SK-N-SH treated with all-trans-retinoic acid at 6 μM for 48 hours (cell line): ENCODE results near the gene PPP1R8.

Source experiments
- ARNTL ChIP-seq: fragments of 450-650 bp; formaldehyde crosslinking; IDR thresholded peaks from 2 replicates; pipeline ENCODE4 v1.5.0; 2020; ENCODE audit warnings: low read depth, mild to moderate bottlenecking, moderate library complexity, borderline replicate concordance
- BACH2 ChIP-seq: fragments of 250-450 bp; sonication (Bioruptor Pico); IDR thresholded peaks from 2 replicates; pipeline ENCODE4 v1.9.0; 2021; ENCODE audit warnings: mild to moderate bottlenecking, borderline replicate concordance
- GLIS3 ChIP-seq: fragments of 250-450 bp; sonication (Bioruptor Pico); IDR thresholded peaks from 2 replicates; pipeline ENCODE4 v1.5.0; 2020; ENCODE audit warnings: mild to moderate bottlenecking, moderate library complexity
- ISL1 ChIP-seq: fragments of 250-450 bp; sonication (Bioruptor Pico); IDR thresholded peaks from 2 replicates; pipeline ENCODE4 v2.1.2; 2022; ENCODE audit warnings: mild to moderate bottlenecking, moderate library complexity
- PPARA ChIP-seq: fragments of 250-450 bp; sonication (Bioruptor Pico); IDR thresholded peaks from 2 replicates; pipeline ENCODE4 v1.5.0; 2020; ENCODE audit warnings: mild to moderate bottlenecking, borderline replicate concordance
- RARB ChIP-seq: fragments of 250-450 bp; sonication (Bioruptor Pico); IDR thresholded peaks from 2 replicates; pipeline ENCODE4 v1.8.0; 2021; ENCODE audit warnings: mild to moderate bottlenecking, moderate library complexity
- TOX ChIP-seq: fragments of 250-450 bp; sonication (Bioruptor Pico); IDR thresholded peaks from 2 replicates; pipeline ENCODE4 v1.8.0; 2021; ENCODE audit warnings: mild to moderate bottlenecking, moderate library complexity, borderline replicate concordance
- ZC3H10 ChIP-seq: fragments of 250-450 bp; sonication (Bioruptor Pico); IDR thresholded peaks from 2 replicates; pipeline ENCODE4 v1.5.1; 2021; ENCODE audit warnings: mild to moderate bottlenecking, moderate library complexity
- ZFP3 ChIP-seq: fragments of 250-450 bp; sonication (Bioruptor Pico); IDR thresholded peaks from 2 replicates; pipeline ENCODE4 v1.5.0; 2020; ENCODE audit warnings: mild to moderate bottlenecking, moderate library complexity
- ZNF70 ChIP-seq: fragments of 450-650 bp; formaldehyde crosslinking; IDR thresholded peaks from 2 replicates; pipeline ENCODE4 v1.5.0; 2020; ENCODE audit warnings: mild to moderate bottlenecking, moderate library complexity
- TF ChIP-seq, protein P1 (sequence below): fragments of 250-450 bp; sonication (Bioruptor Pico); IDR thresholded peaks from 2 replicates; pipeline ENCODE4 v1.8.0; 2020; ENCODE audit warnings: mild to moderate bottlenecking, moderate library complexity, borderline replicate concordance
- TF ChIP-seq, protein P2 (sequence below): fragments of 250-450 bp; sonication (Bioruptor Pico); IDR thresholded peaks from 2 replicates; pipeline ENCODE4 v1.5.0; 2020; ENCODE audit warnings: mild to moderate bottlenecking, moderate library complexity
- TF ChIP-seq, protein P3 (sequence below): fragments of 250-450 bp; sonication (Bioruptor Pico); IDR thresholded peaks from 2 replicates; pipeline ENCODE4 v1.8.0; 2021; ENCODE audit warnings: low read depth, mild to moderate bottlenecking, moderate library complexity, borderline replicate concordance
- TF ChIP-seq, protein P4 (sequence below): fragments of 250-450 bp; sonication (Bioruptor Pico); IDR thresholded peaks from 2 replicates; pipeline ENCODE4 v1.5.1; 2020; ENCODE audit warnings: low read depth, mild to moderate bottlenecking, moderate library complexity

DNA sequence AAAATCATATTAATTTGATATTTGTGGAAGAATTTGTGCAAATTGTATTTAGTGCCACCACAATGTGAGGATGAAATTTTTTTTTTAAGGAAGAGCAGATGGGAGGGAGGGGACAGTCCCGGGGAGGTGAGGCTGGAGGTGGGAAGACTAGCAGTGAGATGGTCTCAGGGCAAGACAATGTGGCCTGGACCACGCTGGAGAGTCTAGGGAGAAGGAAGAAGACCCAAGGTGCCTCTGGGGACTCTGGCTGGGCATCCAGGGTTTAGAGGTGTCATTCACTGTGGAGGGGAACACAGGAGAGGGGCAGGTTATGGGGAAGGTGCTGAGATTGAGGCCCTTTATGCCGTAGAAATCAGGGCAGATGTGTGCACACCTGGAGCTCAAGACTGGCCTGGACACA is 31.4 kb downstream of the PPP1R8 start:
- TF ChIP-seq GLIS3 (CRISPR knock-in tag) (no peak), ZFP3 (CRISPR knock-in tag) (no peak), RARB (CRISPR knock-in tag) (no peak), BACH2 (no peak), TOX (no peak), PPARA (CRISPR knock-in tag) (no peak), ZC3H10 (CRISPR knock-in tag) (no peak), ZNF70 (no peak), ARNTL (CRISPR knock-in tag) (no peak), ISL1 (CRISPR knock-in tag) (no peak)
- TF ChIP-seq, protein P1, sequence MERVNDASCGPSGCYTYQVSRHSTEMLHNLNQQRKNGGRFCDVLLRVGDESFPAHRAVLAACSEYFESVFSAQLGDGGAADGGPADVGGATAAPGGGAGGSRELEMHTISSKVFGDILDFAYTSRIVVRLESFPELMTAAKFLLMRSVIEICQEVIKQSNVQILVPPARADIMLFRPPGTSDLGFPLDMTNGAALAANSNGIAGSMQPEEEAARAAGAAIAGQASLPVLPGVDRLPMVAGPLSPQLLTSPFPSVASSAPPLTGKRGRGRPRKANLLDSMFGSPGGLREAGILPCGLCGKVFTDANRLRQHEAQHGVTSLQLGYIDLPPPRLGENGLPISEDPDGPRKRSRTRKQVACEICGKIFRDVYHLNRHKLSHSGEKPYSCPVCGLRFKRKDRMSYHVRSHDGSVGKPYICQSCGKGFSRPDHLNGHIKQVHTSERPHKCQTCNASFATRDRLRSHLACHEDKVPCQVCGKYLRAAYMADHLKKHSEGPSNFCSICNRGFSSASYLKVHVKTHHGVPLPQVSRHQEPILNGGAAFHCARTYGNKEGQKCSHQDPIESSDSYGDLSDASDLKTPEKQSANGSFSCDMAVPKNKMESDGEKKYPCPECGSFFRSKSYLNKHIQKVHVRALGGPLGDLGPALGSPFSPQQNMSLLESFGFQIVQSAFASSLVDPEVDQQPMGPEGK (CRISPR knock-in tag): no peak
- TF ChIP-seq, protein P2, sequence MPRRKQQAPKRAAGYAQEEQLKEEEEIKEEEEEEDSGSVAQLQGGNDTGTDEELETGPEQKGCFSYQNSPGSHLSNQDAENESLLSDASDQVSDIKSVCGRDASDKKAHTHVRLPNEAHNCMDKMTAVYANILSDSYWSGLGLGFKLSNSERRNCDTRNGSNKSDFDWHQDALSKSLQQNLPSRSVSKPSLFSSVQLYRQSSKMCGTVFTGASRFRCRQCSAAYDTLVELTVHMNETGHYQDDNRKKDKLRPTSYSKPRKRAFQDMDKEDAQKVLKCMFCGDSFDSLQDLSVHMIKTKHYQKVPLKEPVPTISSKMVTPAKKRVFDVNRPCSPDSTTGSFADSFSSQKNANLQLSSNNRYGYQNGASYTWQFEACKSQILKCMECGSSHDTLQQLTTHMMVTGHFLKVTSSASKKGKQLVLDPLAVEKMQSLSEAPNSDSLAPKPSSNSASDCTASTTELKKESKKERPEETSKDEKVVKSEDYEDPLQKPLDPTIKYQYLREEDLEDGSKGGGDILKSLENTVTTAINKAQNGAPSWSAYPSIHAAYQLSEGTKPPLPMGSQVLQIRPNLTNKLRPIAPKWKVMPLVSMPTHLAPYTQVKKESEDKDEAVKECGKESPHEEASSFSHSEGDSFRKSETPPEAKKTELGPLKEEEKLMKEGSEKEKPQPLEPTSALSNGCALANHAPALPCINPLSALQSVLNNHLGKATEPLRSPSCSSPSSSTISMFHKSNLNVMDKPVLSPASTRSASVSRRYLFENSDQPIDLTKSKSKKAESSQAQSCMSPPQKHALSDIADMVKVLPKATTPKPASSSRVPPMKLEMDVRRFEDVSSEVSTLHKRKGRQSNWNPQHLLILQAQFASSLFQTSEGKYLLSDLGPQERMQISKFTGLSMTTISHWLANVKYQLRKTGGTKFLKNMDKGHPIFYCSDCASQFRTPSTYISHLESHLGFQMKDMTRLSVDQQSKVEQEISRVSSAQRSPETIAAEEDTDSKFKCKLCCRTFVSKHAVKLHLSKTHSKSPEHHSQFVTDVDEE (CRISPR knock-in tag): no peak
- TF ChIP-seq, protein P3, sequence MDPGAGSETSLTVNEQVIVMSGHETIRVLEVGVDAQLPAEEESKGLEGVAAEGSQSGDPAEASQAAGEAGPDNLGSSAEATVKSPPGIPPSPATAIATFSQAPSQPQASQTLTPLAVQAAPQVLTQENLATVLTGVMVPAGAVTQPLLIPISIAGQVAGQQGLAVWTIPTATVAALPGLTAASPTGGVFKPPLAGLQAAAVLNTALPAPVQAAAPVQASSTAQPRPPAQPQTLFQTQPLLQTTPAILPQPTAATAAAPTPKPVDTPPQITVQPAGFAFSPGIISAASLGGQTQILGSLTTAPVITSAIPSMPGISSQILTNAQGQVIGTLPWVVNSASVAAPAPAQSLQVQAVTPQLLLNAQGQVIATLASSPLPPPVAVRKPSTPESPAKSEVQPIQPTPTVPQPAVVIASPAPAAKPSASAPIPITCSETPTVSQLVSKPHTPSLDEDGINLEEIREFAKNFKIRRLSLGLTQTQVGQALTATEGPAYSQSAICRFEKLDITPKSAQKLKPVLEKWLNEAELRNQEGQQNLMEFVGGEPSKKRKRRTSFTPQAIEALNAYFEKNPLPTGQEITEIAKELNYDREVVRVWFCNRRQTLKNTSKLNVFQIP (CRISPR knock-in tag): no peak
- TF ChIP-seq, protein P4, sequence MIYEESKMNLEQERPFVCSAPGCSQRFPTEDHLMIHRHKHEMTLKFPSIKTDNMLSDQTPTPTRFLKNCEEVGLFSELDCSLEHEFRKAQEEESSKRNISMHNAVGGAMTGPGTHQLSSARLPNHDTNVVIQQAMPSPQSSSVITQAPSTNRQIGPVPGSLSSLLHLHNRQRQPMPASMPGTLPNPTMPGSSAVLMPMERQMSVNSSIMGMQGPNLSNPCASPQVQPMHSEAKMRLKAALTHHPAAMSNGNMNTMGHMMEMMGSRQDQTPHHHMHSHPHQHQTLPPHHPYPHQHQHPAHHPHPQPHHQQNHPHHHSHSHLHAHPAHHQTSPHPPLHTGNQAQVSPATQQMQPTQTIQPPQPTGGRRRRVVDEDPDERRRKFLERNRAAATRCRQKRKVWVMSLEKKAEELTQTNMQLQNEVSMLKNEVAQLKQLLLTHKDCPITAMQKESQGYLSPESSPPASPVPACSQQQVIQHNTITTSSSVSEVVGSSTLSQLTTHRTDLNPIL: no peak
